B cell (primary cell): ENCODE measurements around the gene CLEC4M. TPM values are rescaled to one million over a fixed set of nuclear protein-coding genes. Genes with fewer than 3 reads are reported as not detected.

Experiments
- ATAC-seq: fragments of 200-7000 bp; cut with Tn5 transposase; one replicate; pipeline ENCODE4 v1.10.0; 2021; ENCODE audit warnings: low read depth, mild to moderate bottlenecking, moderate number of reproducible peaks, moderate library complexity
- CTCF ChIA-PET: fragments of 350-600 bp; sonication (Branson Sonifier 250); formaldehyde crosslinking; loops from one replicate; lab custom pipeline; 2021; ENCODE audit warnings: antibody characterized with exemption, inconsistent platforms; lab: Charles Lee
- POLR2A ChIA-PET: fragments of 350-600 bp; sonication (Branson Sonifier 250); formaldehyde crosslinking; loops from one replicate; lab custom pipeline; 2021; ENCODE audit warnings: antibody characterized with exemption; lab: Charles Lee
- DNase-seq: peaks from one replicate; pipeline ENCODE4 v3.0.0; 2013
- H2AFZ ChIP-seq: 2 replicates; pipeline ENCODE4 v1.6.1; 2012; ENCODE audit warnings: mild to moderate bottlenecking, low read depth, low read length; ENCODE audit not compliant: insufficient read depth, poor library complexity, severe bottlenecking
- H3K27ac ChIP-seq, 2 donors: 1 replicate in 1 of 2; 2 replicates in 1 of 2; pipeline ENCODE4 v1.5.1; 2012 to 2013; ENCODE audit warnings: low read length in 2 of 2, mild to moderate bottlenecking in 2 of 2, moderate library complexity in 1 of 2
- H3K27me3 ChIP-seq, 4 experiments: fragments of 200-600 bp in 1 of 4; sonication (generic) in 1 of 4; replicated peaks in 1 of 4; 1 replicate in 2 of 4; 2 replicates in 2 of 4; pipeline versions ENCODE4 v1.6.1 to v1.7.0; 2013 to 2016; ENCODE audit warnings: low read length in 3 of 4, mild to moderate bottlenecking in 2 of 4, mixed read lengths in 1 of 4, moderate library complexity in 1 of 4; ENCODE audit not compliant: insufficient read depth in 4 of 4, control insufficient read depth in 3 of 4; ENCODE audit errors: control extremely low read depth in 1 of 4
- H3K36me3 ChIP-seq, 2 experiments: replicated peaks in 1 of 2; 1 replicate in 1 of 2; 2 replicates in 1 of 2; pipeline versions ENCODE4 v1.6.1 to v1.7.1; 2013; ENCODE audit warnings: low read length in 1 of 2; ENCODE audit not compliant: insufficient read depth in 2 of 2, control insufficient read depth in 1 of 2; ENCODE audit errors: control extremely low read depth in 1 of 2, extremely low read depth in 1 of 2
- H3K4me1 ChIP-seq, 2 donors: fragments of 200-600 bp in 1 of 2; sonication (generic) in 1 of 2; 1 replicate in 1 of 2; 2 replicates in 1 of 2; pipeline versions ENCODE4 v1.5.1 to v1.6.1; 2013 to 2017; ENCODE audit warnings: low read length in 2 of 2; ENCODE audit not compliant: control insufficient read depth in 2 of 2, insufficient read depth in 2 of 2
- H3K4me2 ChIP-seq: replicated peaks from 2 replicates; pipeline ENCODE3; 2012; ENCODE audit warnings: mild to moderate bottlenecking, low read depth, low read length; ENCODE audit not compliant: poor library complexity, severe bottlenecking
- H3K4me3 ChIP-seq, 5 experiments: fragments of 200-600 bp in 1 of 5; sonication (generic) in 1 of 5; 1 replicate in 3 of 5; 2 replicates in 2 of 5; pipeline versions ENCODE4 v1.5.1 to v1.7.0; 2011 to 2016; ENCODE audit warnings: low read length in 4 of 5, mild to moderate bottlenecking in 4 of 5, low read depth in 2 of 5, control low read depth in 1 of 5, moderate library complexity in 1 of 5; ENCODE audit not compliant: insufficient read depth in 1 of 5; ENCODE audit errors: control extremely low read depth in 1 of 5, extremely low read depth in 1 of 5
- H3K79me2 ChIP-seq: fragments of 200-600 bp; sonication (generic); one replicate; pipeline ENCODE4 v1.6.0; 2016; ENCODE audit warnings: low read length; ENCODE audit not compliant: control insufficient read depth, insufficient read depth
- H3K9ac ChIP-seq: fragments of 200-600 bp; sonication (generic); 2 replicates; pipeline ENCODE4 v1.6.1; 2017; ENCODE audit warnings: mild to moderate bottlenecking, low read length, moderate library complexity
- H3K9me3 ChIP-seq, 3 donors: one replicate each; pipeline versions ENCODE4 v1.6.1 to v1.7.1; 2013; ENCODE audit warnings: low read length in 2 of 3; ENCODE audit not compliant: control insufficient read depth in 2 of 3, insufficient read depth in 1 of 3; ENCODE audit errors: control extremely low read depth in 1 of 3
- H4K20me1 ChIP-seq: 2 replicates; pipeline ENCODE4 v1.6.0; 2012; ENCODE audit warnings: mild to moderate bottlenecking, low read length; ENCODE audit not compliant: insufficient read depth, control insufficient read depth, poor library complexity, severe bottlenecking
- H3K27ac Mint-ChIP-seq: one replicate; pipeline ENCODE4 v1.8.0; 2021; ENCODE audit warnings: mixed read lengths
- H3K27me3 Mint-ChIP-seq: one replicate; pipeline ENCODE4 v1.8.0; 2021; ENCODE audit warnings: mixed read lengths
- H3K4me1 Mint-ChIP-seq: one replicate; pipeline ENCODE4 v1.8.0; 2021; ENCODE audit warnings: mixed read lengths
- H3K4me3 Mint-ChIP-seq: one replicate; pipeline ENCODE4 v1.8.0; 2021; ENCODE audit warnings: mixed read lengths
- H3K9me3 Mint-ChIP-seq: one replicate; pipeline ENCODE4 v1.8.0; 2022; ENCODE audit warnings: mixed read lengths; ENCODE audit not compliant: insufficient read depth
- EZH2 ChIP-seq: IDR thresholded peaks from 2 replicates; pipeline ENCODE4 v1.6.1; 2012; ENCODE audit warnings: borderline replicate concordance, low read depth, mild to moderate bottlenecking, moderate library complexity, low read length; ENCODE audit not compliant: insufficient read depth, poor library complexity, severe bottlenecking
- WGBS: methylation state at CpG from one replicate; pipeline ENCODE4 v1.1.5; 2013; ENCODE audit warnings: missing lambda C conversion rate; ENCODE audit not compliant: insufficient coverage; 5-methylcytosine and 5-hydroxymethylcytosine counted together
- intact Hi-C: fragments of 100-400 bp; cut with micrococcal nuclease; formaldehyde crosslinking; loops from one replicate; pipeline ENCODE4 v1.10.0; 2022
- polyA plus RNA-seq: library from polyadenylated mRNA; depleted of rRNA; stranded (reverse); fragments of >200 nt; gene quantifications from 2 replicates; pipeline ENCODE4 v1.2.3, GENCODE V29; 2012
- total RNA-seq, 2 donors: library from RNA; stranded (reverse); fragments of 120-200 nt in 1 of 2; gene quantifications; 1 replicate in 1 of 2; 2 replicates in 1 of 2; pipeline versions ENCODE4 v1.2.3 to v1.2.4, GENCODE V29; 2013 to 2022
- TF ChIP-seq, protein P1 (sequence below): fragments of 200-600 bp; IDR thresholded peaks from one replicate; pipeline ENCODE4 v1.8.0; 2022; ENCODE audit warnings: antibody characterized with exemption, mild to moderate bottlenecking

CLEC4M gene
- total and polyA plus RNA-seq, 2 donors (not counting 1 experiment from before 2014, with no cell fraction given): 0.10 to 0.52 TPM

GRCh38 chr19:7738023-7738422 lies 25.0 kb upstream of the CLEC4M start:
- peaks cover 3 to 7% of the 10 kb centered on the region in 2 donors for H3K4me1 ChIP-seq
- ChIA-PET CTCF (interaction anchor here (0.9 kb wide), 1 partner anchor 37 kb away, joined by 3 read pairs; no protein-coding TSS in a partner anchor), POLR2A (no interaction called here)
- no peaks in the 10 kb centered on the region for H3K9me3 Mint-ChIP-seq
- H3K4me2 ChIP-seq: no peak overlapping the region
- H3K27ac ChIP-seq: no peak overlapping the region
- 92% methylated on average over 6 of the region's 7 CpGs for WGBS
- no peak overlapping the region for H3K4me3 ChIP-seq
- peaks cover 12% of the 10 kb centered on the region for H3K27me3 Mint-ChIP-seq
- H4K20me1 ChIP-seq: no peaks in the 10 kb centered on the region
- intact Hi-C loops: no loop called here
- peaks cover 25% of the 10 kb centered on the region for H3K4me1 Mint-ChIP-seq
- TF ChIP-seq, protein P1, sequence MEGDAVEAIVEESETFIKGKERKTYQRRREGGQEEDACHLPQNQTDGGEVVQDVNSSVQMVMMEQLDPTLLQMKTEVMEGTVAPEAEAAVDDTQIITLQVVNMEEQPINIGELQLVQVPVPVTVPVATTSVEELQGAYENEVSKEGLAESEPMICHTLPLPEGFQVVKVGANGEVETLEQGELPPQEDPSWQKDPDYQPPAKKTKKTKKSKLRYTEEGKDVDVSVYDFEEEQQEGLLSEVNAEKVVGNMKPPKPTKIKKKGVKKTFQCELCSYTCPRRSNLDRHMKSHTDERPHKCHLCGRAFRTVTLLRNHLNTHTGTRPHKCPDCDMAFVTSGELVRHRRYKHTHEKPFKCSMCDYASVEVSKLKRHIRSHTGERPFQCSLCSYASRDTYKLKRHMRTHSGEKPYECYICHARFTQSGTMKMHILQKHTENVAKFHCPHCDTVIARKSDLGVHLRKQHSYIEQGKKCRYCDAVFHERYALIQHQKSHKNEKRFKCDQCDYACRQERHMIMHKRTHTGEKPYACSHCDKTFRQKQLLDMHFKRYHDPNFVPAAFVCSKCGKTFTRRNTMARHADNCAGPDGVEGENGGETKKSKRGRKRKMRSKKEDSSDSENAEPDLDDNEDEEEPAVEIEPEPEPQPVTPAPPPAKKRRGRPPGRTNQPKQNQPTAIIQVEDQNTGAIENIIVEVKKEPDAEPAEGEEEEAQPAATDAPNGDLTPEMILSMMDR: no peak
- no peak for TF ChIP-seq EZH2
- no peak for ATAC-seq
- H3K27ac Mint-ChIP-seq: no peak overlapping the region
- DNase-seq: no peak
- no peaks in the 10 kb centered on the region for H3K27me3 ChIP-seq
- H2AFZ ChIP-seq: no peak overlapping the region
- H3K9ac ChIP-seq: no peak overlapping the region
- no peaks in the 10 kb centered on the region for H3K9me3 ChIP-seq
- no peaks in the 10 kb centered on the region for H3K79me2 ChIP-seq
- H3K36me3 ChIP-seq: no peaks in the 10 kb centered on the region
- no peak overlapping the region for H3K4me3 Mint-ChIP-seq

DNA sequence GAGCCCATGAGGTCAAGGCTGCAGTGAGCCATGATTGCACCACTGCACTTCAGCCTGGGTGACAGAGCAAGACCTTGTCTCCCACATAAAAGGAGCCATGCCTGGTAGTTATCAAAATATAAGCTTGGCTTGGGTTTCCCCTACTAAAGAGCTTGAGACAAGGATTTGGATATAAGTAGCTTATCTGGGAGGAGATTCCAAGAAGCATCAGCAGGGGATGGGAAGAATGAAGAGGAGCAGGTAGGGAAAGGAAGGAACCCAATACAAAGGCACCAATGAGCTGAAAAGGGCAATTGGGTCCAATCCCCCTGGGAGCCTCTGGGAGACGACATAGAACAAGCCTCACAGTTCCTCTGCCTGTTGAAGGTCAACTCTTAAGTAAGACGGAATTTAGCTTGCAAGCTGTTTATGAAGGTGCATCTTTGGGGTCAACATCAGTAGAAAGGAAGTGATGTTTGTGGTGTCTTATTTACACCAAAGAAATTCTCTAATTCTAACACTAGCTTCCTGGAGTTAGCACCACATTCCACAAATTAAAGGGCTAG lies 23.8 kb upstream of the CLEC4M start:
- intact Hi-C loops: no loop called here
- Mint-ChIP-seq H3K27ac (no peak overlapping the region), H3K4me3 (no peak overlapping the region), H3K27me3 (peaks cover 10% of the 10 kb centered on the region), H3K4me1 (peaks cover 35% of the 10 kb centered on the region), H3K9me3 (no peaks in the 10 kb centered on the region)
- H4K20me1 ChIP-seq: no peaks in the 10 kb centered on the region
- H3K4me1 ChIP-seq: peaks cover 10 to 14% of the 10 kb centered on the region in 2 donors
- DNase-seq: no peak
- no peak overlapping the region for H3K27ac ChIP-seq
- no peak overlapping the region for H3K4me3 ChIP-seq
- no peak for TF ChIP-seq EZH2
- TF ChIP-seq, protein P1: no peak
- no peaks in the 10 kb centered on the region for H3K36me3 ChIP-seq
- ATAC-seq: no peak
- WGBS: 17% methylated on average over 1 of the region's 2 CpGs
- ChIA-PET CTCF (interaction anchor here (0.9 to 1.4 kb wide), 3 partner anchors 12 to 58 kb away, joined by 3 to 5 read pairs (median 3); partner anchors contain the start of gene TRAPPC5), POLR2A (no interaction called here)
- H3K9ac ChIP-seq: no peak overlapping the region
- no peaks in the 10 kb centered on the region for H3K9me3 ChIP-seq
- H3K27me3 ChIP-seq: no peaks in the 10 kb centered on the region
- no peak overlapping the region for H2AFZ ChIP-seq
- no peaks in the 10 kb centered on the region for H3K79me2 ChIP-seq
- H3K4me2 ChIP-seq: no peak overlapping the region
